CD4-positive, alpha-beta T cell treated with Interleukin-12 subunit alpha and Interleukin-12 subunit beta, for 1 hour (primary cell): ENCODE data around the gene DBF4B.

Experiments used
- DNase-seq: peaks from one replicate; pipeline ENCODE4 v3.0.0-alpha.2; 2020

Gene DBF4B

DNA sequence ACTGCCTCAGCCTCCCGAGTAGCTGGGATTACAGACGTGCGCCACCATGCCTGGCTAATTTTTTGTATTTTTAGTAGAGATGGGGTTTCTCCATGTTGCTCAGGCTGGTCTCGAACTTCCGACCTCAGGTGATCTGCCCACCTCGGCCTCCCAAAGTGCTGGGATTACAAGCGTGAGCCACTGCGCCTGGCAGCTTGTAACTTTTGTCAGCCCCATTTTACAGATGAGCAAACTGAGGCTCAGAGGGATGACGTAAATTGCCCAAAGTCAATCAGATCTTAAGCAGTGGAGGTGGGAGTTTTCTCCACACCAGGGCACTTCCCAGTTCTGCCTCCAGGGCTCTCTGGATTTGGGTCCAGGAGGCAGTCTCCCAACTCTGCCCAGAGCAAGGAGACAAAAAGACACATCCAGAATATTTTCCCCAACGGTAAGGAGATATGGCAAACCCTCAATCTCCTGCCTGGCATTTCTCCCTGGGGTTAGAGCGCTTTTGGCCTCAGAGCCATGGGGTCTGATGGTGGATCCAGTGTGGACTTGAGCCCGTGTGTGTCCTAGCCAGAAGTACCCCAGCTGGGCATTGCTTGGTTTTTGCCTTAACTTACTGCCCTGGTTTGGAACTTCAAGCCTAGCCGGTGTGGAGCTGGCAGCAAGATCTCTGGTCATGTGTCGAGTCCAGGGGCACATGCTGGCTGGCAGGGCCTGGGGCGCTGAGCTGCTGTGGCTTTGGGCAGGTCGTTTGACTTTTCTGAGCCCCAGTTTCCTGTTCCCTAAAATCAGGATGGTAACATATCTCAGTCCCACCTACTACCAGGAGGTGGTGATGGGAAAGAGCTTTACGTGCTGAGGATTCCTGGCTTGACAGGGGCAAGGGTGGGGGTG is 53.7 kb downstream of the DBF4B start:
- no peak for DNase-seq

DNA sequence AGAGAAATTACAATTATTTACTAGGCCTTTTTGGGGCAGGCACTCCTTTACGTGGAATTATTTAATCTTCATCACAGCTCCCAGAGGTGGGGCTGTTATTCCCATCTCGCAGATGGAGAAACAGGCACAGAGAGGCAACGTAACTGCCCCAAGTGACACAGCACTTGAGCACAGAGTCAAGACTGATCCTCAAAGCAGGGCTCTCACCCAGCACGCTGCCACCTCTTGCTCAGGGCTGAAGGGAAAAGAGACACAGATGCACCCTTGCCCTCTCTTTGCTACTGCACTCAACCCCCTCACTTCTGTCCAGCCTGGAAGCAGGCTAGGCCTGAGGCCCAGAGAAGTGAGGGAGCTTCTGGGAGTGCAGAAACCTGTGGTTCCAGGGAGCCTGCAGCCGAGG is 54.7 kb downstream of the DBF4B start:
- no peak for DNase-seq

DNA sequence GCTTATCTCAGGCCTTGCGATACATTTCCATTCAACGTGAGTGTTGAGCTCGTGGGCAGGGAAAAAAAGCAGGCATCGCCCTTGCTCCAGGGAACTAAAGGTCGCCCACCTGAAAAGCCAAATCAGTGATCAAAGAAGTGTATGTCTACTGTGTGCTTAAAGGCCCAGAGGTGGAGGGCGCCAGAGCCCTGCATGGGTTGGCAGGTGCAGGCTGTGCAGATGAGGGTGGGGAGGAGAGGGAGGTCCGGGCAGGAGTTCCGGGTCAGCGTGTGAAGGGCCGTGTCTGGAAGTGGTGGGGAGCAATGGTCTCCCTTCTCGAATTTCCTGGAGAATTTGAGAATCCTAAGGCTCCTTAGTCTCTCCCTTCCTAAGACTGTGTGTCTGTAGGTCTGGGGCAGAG is 57.5 kb downstream of the DBF4B start:
- DNase-seq, result no peak

DNA sequence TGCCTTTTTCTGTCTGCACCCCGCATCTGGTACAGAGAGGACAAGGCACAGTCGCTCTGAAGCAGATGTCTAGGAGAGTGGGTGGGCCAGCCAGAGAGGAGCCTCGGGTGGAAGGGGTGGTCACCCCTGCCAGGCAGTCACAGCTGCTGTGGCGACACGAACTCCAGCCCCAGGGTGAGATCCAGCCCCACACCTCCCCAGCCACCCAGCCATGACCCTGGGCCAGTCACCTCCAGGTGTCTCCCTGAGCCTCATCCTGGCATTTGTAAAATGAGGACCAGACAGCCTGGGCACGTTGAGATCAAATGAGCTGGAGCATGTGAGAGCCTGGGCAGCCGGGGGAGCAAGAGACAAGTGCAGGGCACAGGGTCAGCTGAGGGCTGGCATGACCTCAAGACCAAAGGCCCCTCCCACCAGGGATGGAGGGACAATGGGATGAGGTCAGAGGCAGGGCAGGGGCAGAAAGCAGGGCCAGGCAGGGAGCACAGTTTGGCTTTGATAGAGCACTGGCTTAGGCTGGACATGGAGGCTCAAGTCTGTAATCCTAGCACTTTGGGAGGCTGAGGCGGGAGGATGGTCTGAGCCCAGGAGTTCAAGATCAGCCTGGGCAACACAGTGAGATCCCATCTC is 58.1 kb downstream of the DBF4B start:
- no peak for DNase-seq

DNA sequence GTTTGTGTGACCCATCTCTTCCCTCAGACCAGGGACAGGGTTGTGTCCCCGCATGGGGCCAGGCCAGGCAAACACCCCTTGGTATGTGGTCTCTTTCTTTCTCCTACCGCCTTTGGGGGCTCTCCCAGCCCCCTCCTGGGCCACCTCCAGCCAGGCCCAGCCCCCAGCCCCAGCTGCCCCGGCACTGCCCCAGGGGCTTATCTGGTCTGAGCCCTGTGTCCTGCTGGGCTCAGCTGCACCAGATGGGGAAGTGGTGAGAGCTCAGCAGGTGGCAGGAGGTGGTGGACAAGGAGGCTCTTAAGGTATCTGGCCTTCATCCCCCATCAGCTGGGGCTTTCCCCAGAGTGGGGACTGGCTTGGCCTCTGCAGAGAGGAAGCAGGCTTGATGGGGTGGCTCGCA is 59.0 kb downstream of the DBF4B start:
- no peak for DNase-seq

DNA sequence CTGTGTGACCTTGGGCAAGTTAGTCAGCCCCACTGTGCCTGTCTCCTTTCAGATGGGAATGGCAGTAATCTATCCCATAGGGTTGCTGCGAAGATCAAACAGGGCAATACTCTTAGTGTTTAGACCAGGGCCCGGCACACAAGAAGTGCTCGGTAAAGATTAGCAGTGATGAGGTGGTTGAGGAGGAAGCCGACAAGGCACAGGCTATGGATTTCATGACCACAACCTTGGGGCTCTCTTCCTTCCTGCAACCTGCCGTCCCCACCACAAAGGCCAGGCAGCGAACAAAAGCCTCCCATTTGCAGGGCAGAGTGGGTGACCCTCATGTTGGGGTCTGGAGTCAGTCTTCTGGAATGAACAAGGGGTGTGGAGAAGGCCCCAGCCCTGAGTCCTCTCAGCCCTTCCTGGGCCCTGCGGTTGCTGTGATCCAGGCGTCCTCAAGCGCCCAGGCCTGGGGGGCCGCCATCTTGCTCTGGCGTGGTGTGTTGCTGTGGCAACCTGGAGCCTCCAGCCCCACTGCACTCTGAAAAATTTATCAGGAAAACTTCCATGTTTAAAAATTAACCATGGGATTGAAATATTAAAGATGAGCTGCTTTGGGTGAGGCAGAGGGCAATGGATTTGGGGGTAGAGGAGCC is 60.2 kb downstream of the DBF4B start:
- DNase-seq, result no peak

DNA sequence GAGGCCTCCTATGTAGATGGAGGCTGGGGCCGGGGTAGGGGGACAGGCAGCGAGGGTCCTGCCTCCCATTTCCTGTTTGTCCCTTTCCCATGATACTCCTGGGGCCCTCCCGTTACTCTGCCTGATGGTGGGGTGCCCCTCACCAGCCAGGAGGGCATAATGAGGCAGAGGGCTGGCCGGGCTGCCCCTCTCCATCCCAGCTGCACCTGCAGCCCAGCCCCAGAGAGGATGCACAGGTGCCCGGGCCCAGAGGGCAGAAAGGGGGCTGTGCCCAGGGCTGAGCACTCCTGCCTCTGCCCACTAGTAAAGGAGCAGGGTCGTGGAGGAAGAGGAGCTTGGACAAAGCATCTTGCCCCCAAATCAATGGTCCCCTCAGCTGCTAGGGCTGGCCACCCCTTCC is 60.8 kb downstream of the DBF4B start:
- no peak for DNase-seq

DNA sequence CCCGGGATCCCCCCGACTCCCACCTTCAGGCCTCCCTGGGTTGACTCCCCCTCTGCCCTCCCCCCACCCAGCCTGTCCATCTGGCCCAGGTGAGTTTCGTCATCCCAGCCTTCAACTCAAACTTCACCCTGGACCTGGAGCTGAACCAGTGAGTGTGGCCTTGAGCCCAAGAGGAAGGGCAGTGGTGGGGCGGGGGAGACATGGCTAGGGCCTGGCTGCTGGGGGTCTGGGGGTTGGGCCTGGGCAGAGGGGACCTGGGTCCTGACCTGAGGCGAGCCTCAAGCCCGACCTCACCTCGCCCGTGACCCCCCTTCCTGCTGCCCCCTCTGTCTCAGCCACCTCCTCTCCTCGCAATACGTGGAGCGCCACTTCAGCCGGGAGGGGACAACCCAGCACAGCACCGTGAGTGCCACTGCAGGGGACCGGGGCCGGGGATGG is 61.2 kb downstream of the DBF4B start:
- no peak for DNase-seq

DNA sequence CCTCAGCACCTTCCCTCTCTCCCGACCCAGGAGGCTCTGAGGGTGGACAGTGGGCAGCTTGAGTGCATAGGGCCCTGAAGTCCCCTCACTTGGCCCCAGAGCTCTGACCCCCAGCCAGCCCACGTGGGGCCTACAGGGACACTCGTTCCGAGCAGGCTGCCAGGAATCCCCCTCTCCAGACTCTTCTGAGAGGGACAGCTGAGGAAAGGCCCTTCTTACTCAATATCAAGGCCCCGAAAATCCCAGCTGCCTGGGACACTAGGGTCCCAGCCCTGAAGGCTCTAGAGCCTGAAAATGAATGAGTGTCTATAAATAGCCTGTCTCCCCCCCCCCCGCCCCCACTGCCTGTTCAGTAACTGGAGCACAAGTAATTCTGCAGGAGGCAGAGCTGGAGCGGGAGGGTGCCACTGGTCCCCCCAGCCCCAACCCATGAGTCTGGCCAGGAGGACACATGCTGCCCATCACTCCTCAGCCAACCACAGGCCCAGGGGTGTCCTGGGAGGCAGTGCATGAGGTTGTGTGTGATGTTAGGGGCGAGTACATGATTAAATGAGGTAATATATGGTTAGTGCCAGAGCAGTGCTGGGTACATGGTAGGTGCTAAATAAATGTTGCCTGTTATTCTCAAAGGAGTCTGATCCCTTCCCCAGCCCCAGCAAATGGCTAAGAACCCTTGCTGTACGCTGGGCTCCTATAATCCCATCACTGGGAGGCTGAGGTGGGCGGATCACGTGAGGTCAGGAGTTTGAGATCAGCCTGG is 61.9 kb downstream of the DBF4B start:
- DNase-seq, result no peak

DNA sequence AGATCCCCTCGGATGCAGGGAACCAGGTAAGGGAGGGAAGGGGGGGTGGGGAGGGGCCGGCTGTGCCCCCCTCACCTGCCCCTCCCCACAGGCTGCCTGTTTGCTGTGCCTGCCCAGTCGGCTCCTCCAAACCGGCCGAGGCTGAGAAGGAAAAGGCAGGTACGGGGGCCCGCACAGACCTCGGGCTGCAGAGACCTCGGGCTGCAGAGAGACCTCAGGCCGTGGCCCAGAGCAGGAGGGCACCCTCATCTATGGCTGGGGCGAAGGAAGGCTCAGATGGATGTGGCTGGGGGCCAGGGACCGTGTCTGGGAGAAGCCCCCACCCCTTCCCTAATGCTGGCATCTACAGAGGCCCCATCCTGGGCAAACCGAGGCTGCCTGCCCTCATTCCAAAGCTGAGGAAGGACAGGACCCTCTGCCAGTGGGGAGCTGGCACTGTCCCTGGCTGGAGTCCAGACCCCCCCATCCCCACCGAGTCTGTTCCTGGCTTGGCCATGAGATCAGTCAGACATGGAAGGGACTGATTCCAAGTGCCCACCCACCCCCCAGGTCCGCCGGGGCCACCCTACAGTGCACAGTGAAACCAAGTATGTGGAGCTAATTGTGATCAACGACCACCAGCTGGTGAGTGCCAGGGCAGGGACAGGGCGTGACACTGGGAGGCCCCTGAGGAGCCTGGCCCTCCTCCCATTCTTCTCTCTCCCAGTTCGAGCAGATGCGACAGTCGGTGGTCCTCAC is 64.0 kb downstream of the DBF4B start:
- DNase-seq, result no peak

DNA sequence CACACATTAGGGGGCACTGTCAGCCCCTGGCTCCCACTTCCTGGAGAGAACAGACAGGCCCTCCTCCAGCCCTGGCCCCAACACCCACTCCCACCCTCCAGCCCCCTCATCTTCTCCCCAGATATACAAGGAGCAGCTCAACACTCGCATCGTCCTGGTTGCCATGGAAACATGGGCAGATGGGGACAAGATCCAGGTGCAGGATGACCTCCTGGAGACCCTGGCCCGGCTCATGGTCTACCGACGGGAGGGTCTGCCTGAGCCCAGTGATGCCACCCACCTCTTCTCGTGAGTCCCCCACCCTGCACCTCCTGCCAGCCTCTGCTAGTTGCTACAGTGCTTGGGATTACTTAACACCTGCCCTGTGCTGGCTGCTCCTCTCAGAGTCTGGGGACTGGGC is 64.7 kb downstream of the DBF4B start:
- no peak for DNase-seq

DNA sequence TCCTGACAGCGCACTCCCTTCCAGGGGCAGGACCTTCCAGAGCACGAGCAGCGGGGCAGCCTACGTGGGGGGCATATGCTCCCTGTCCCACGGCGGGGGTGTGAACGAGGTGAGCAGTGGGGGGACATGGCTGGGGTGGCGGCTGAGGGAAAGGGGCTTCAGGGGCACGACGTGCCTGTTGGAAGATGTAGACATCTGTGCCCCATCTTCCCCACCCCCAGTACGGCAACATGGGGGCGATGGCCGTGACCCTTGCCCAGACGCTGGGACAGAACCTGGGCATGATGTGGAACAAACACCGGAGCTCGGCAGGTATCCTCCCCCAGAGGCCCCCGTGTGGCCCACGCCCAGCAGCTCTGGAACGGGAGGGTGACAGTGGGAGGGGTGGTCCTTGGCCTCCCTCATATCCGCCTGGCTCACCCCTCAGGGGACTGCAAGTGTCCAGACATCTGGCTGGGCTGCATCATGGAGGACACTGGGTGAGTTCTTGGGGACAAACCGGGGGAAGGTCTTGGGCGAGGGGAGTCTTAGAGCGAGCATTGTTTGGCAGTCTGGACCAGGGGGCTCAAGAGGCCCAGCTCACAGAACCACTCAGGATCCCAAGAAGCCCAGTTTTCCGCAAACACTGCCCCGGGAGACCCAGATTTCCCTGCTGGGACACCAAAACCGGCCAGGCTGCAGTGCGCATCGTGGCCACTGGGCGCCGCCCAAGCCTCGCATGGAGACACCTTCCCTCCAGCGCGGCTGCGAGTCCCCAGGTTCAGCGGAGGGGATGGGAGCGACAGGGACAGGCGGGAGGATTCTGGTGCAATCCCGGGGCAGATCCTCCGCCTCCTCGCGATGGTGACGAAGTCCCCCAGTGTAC is 66.0 kb downstream of the DBF4B start:
- DNase-seq, result peak; percentile 82

DNA sequence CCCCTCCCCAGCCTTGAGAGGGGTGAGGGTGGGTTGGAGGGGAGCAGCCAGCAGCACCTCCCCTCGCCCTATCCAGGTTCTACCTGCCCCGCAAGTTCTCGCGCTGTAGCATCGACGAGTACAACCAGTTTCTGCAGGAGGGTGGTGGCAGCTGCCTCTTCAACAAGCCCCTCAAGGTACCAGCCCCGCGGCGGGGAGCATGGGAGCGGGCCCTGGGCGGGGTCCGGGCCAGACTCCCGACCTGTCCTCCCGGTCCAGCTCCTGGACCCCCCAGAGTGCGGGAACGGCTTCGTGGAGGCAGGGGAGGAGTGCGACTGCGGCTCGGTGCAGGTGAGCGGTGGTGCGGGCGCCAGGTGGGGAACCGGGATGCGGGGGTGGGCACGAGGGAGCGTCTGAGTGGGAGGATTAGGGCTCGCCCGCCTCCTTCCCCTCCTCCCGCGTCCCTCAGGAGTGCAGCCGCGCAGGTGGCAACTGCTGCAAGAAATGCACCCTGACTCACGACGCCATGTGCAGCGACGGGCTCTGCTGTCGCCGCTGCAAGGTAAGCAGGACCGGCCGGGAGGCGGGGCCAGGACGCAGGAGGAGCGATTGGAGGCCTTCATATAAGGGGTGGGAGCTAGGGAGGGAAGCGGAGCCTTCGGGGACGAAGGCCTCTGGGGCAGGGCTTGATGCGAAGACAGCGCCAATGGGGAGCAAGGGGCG is 66.8 kb downstream of the DBF4B start:
- peak; percentile 99 for DNase-seq

DNA sequence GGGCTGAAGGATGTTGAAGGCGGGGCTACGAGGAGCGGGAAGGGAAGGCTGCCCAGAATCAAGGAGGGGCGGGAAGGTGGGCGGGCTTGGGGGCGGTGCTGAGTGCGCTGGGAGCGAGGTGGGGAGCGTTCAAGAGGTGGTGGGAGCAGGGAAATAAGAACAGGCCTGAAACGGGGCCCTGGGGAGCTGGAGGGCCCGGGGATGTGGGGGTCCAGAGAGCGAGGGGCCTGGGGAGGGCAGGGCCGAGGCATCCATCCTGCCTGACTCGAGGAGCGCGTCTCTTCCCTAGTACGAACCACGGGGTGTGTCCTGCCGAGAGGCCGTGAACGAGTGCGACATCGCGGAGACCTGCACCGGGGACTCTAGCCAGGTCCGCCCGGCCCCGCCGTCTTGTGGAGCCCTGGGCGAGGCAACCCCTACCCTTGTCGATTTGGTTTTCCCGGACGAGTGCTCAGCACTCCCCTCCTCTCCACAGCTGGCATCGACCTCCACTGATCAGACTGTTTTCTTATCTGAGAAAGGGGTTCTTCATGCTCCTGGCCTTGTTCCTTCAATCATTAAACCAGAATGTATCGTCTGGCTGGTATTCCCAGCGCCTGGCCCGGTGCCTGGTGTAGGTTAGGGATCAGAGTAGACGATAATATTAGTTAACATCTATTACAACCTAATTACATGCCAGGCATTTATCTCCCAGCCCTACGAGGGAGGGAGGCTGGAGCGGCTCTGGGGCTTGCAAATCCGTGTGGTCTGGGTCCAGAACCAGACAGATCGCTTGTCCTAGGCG is 67.6 kb downstream of the DBF4B start:
- no peak for DNase-seq

DNA sequence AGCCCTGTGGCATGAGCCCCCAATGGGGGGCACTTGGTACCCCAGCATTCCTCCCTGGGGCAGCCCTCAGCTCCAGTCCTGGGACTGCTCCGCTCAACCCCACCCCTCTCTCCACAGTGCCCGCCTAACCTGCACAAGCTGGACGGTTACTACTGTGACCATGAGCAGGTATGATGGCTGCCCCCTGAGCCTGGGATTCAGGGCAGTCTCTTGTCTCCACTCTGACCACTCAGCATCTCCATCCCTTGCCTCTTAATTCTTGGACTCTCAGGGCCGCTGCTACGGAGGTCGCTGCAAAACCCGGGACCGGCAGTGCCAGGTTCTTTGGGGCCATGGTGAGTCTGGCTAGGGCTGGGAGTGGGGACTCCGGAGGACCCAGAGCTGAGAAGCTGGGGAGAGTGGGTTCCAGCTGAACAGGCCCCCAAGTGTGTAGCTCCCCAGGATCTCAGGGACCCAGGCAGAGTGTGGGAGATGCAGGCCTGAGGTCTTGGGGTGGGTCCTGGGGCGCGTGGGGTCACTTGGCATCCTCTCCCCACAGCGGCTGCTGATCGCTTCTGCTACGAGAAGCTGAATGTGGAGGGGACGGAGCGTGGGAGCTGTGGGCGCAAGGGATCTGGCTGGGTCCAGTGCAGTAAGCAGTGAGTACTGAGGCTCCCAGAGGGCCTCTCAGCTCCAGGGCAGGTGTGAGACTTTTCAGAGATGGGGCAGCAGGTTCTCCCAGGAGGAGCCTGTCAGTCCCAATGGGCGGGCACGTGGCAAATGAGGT is 68.3 kb downstream of the DBF4B start:
- DNase-seq, result no peak

DNA sequence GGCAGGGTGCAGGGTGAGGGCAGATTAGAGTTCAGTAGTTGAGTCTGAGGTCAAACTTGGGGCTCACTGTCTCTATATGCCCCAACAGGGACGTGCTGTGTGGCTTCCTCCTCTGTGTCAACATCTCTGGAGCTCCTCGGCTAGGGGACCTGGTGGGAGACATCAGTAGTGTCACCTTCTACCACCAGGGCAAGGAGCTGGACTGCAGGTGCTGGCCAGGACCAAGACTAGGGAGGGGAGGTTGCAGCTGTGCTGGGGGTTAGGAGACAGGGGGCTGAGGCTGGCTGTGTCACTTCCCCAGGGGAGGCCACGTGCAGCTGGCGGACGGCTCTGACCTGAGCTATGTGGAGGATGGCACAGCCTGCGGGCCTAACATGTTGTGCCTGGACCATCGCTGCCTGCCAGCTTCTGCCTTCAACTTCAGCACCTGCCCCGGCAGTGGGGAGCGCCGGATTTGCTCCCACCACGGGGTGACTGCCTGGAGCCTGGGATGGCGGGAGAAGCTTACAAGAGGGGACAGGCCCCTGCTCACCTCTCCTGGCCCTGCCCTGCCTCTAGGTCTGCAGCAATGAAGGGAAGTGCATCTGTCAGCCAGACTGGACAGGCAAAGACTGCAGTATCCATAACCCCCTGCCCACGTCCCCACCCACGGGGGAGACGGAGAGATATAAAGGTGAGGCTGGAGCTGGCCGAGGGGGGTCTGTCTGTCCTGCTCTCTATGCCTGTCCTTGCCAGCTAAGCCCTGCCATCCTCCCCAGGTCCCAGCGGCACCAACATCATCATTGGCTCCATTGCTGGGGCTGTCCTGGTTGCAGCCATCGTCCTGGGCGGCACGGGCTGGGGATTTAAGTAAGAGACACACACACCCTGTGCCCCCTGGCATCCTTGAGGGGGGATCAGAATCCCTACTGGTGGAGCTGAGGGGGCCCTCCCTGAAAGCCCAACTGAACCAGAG is 69.2 kb downstream of the DBF4B start:
- DNase-seq, result no peak

DNA sequence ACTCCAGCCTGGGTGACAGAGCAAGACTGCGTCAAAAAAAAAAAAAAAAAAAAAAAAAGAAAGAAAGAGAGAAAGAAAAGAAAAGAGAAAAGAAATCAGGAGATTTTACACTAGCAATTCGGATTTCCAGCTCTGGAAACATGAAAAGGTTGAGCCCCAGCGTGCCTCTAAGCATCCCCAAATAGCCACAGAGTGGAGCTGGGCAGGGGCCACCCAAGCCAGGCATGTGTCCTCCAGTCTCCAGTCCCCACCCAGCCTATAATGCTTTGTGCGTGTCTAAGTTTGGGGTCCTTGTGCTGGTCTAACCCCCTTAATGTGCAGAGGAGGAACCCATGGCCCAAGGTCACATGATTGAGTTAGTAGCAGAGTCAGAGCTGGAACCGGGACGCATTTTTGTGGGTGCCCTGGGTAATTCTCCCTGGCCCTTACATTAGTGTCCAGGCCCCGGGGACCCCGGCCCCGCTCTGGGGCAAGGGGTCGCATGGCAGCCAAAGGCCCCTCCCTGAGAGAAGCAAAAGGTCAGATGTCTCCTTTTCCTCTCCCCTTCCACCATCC is 70.3 kb downstream of the DBF4B start:
- DNase-seq, result no peak
